Measurements from ENCODE around the gene KCNG2.
A peak's percentile ranks its signal among the peaks of the same experiment; 100 is the strongest.

KCNG2 gene

GRCh38 chr18:79823120-79823519 lies 25.4 kb downstream of the KCNG2 start:
- no peak for DNase-seq

- no peak for DNase-seq
These were observed 28.2 kb downstream of the KCNG2 start for GRCh38 chr18:79825913-79826312.

GRCh38 chr18:79826966-79827365 lies 29.2 kb downstream of the KCNG2 start:
- DNase-seq: no peak

- no peak for DNase-seq
These were observed 30.5 kb downstream of the KCNG2 start for GRCh38 chr18:79828258-79828657.

GRCh38 chr18:79829136-79829854 lies 31.6 kb downstream of the KCNG2 start:
- DNase-seq: no peak

GRCh38 chr18:79832169-79832568 lies 34.4 kb downstream of the KCNG2 start:
- DNase-seq: no peak

- no peak for DNase-seq
These were observed 37.1 kb downstream of the KCNG2 start for GRCh38 chr18:79834834-79835233.

- DNase-seq: no peak
These were observed 44.2 kb downstream of the KCNG2 start for GRCh38 chr18:79841936-79842335.

- DNase-seq: no peak
These were observed 47.3 kb downstream of the KCNG2 start for GRCh38 chr18:79844999-79845563.

GRCh38 chr18:79846936-79847557 lies 49.3 kb downstream of the KCNG2 start:
- DNase-seq: no peak

GRCh38 chr18:79847606-79848293 lies 50.0 kb downstream of the KCNG2 start:
- no peak for DNase-seq

GRCh38 chr18:79848294-79848578 lies 50.5 kb downstream of the KCNG2 start:
- DNase-seq: no peak

- no peak for DNase-seq
These were observed 51.0 kb downstream of the KCNG2 start for GRCh38 chr18:79848579-79849327.

- no peak for DNase-seq
These were observed 51.8 kb downstream of the KCNG2 start for GRCh38 chr18:79849328-79850207.

- DNase-seq: peak in 1 of 2 donors; percentile 13
These were observed 53.0 kb downstream of the KCNG2 start for GRCh38 chr18:79850731-79851130.

- DNase-seq: peak in 1 of 2 donors; percentile 9
These were observed 53.8 kb downstream of the KCNG2 start for GRCh38 chr18:79851489-79851888.

- DNase-seq: peak in 1 of 2 donors; percentile 5
These were observed 54.2 kb downstream of the KCNG2 start for GRCh38 chr18:79851950-79852349.

GRCh38 chr18:79852561-79853302 lies 55.0 kb downstream of the KCNG2 start:
- peak in 1 of 2 donors; percentile 8 for DNase-seq

- DNase-seq: no peak
These were observed 55.7 kb downstream of the KCNG2 start for GRCh38 chr18:79853303-79853992.

GRCh38 chr18:79853993-79854364 lies 56.2 kb downstream of the KCNG2 start:
- DNase-seq: no peak
